ENCODE data around the gene NFKBIL1. TPM values are rescaled to one million over a fixed set of nuclear protein-coding genes. Genes with fewer than 3 reads are reported as not detected.

Gene NFKBIL1
- total and polyA plus RNA-seq, 2 experiments from 2014 or later: 25.0 to 28.9 TPM

- no peaks in the 10 kb centered on the region for H3K9me3 ChIP-seq (ENCODE audit: low read depth)
- no peaks in the 10 kb centered on the region for H3K36me3 ChIP-seq (replicated peaks; ENCODE audit: insufficient read depth, low read depth)
- no peaks in the 10 kb centered on the region for H3K27me3 ChIP-seq
- no peak overlapping the region for H3K27ac ChIP-seq
- H4K20me1 ChIP-seq (ENCODE audit: insufficient read depth, poor library complexity, severe bottlenecking): no peaks in the 10 kb centered on the region
- H3K4me1 ChIP-seq (ENCODE audit: insufficient read depth): peaks cover 2% of the 10 kb centered on the region
- no peak for DNase-seq (ENCODE audit: low spot score)
- no peak overlapping the region for H3K4me2 ChIP-seq
- TF ChIP-seq EZH2 (IDR thresholded peaks at IDR 0.05; ENCODE audit: borderline replicate concordance) (no peak), CTCF (IDR thresholded peaks at IDR 0.05; ENCODE audit: poor library complexity) (no peak), EZH2phosphoT487 (IDR thresholded peaks at IDR 0.05; ENCODE audit: low read depth, severe bottlenecking, unreplicated experiment) (no peak)
- no peak overlapping the region for H2AFZ ChIP-seq
- H3K4me3 ChIP-seq: no peak overlapping the region
- no peaks in the 10 kb centered on the region for H3K79me2 ChIP-seq
- 98% methylated on average over 3 of the region's 3 CpGs for WGBS (ENCODE audit: low lambda C conversion rate, missing lambda C conversion rate)
- H3K9me2 ChIP-seq (replicated peaks; ENCODE audit: insufficient read depth): no peaks in the 10 kb centered on the region
Measured at GRCh38 chr6:31579119-31579505, 31.7 kb downstream of the NFKBIL1 start.

- H2AFZ ChIP-seq: no peak overlapping the region
- peaks cover 2% of the 10 kb centered on the region for H3K4me1 ChIP-seq (ENCODE audit: insufficient read depth)
- no peaks in the 10 kb centered on the region for H3K9me3 ChIP-seq (ENCODE audit: low read depth)
- peak overlapping the region; percentile 95 for H3K4me2 ChIP-seq
- DNase-seq (ENCODE audit: low spot score): no peak
- H4K20me1 ChIP-seq (ENCODE audit: insufficient read depth, poor library complexity, severe bottlenecking): no peaks in the 10 kb centered on the region
- WGBS (ENCODE audit: low lambda C conversion rate, missing lambda C conversion rate): 91% methylated on average over 8 of the region's 8 CpGs
- no peak overlapping the region for H3K4me3 ChIP-seq
- H3K9me2 ChIP-seq (replicated peaks; ENCODE audit: insufficient read depth): no peaks in the 10 kb centered on the region
- H3K79me2 ChIP-seq: no peaks in the 10 kb centered on the region
- H3K36me3 ChIP-seq (replicated peaks; ENCODE audit: insufficient read depth, low read depth): no peaks in the 10 kb centered on the region
- H3K27ac ChIP-seq: no peak overlapping the region
- no peaks in the 10 kb centered on the region for H3K27me3 ChIP-seq
- TF ChIP-seq CTCF (IDR thresholded peaks at IDR 0.05; ENCODE audit: poor library complexity) (no peak), EZH2 (IDR thresholded peaks at IDR 0.05; ENCODE audit: borderline replicate concordance) (no peak), EZH2phosphoT487 (IDR thresholded peaks at IDR 0.05; ENCODE audit: low read depth, severe bottlenecking, unreplicated experiment) (no peak)
Measured at GRCh38 chr6:31579546-31580437, 32.4 kb downstream of the NFKBIL1 start.

GRCh38 chr6:31580438-31580740 is 33.0 kb downstream of the NFKBIL1 start:
- Histone ChIP-seq H3K79me2 (no peaks in the 10 kb centered on the region), H3K4me1 (ENCODE audit: insufficient read depth) (peaks cover 2% of the 10 kb centered on the region), H3K9me2 (replicated peaks; ENCODE audit: insufficient read depth) (no peaks in the 10 kb centered on the region), H3K4me2 (peak overlapping the region; percentile 95), H3K4me3 (peak overlapping the region; percentile 91), H4K20me1 (ENCODE audit: insufficient read depth, poor library complexity, severe bottlenecking) (no peaks in the 10 kb centered on the region), H2AFZ (peak overlapping the region; percentile 94), H3K27ac (peak overlapping the region; percentile 88), H3K36me3 (replicated peaks; ENCODE audit: insufficient read depth, low read depth) (no peaks in the 10 kb centered on the region), H3K9me3 (ENCODE audit: low read depth) (no peaks in the 10 kb centered on the region), H3K27me3 (no peaks in the 10 kb centered on the region)
- TF ChIP-seq EZH2phosphoT487 (IDR thresholded peaks at IDR 0.05; ENCODE audit: low read depth, severe bottlenecking, unreplicated experiment) (no peak), EZH2 (IDR thresholded peaks at IDR 0.05; ENCODE audit: borderline replicate concordance) (no peak), CTCF (IDR thresholded peaks at IDR 0.05; ENCODE audit: poor library complexity) (no peak)
- no peak for DNase-seq (ENCODE audit: low spot score)
- 50% methylated on average over 11 of the region's 11 CpGs for WGBS (ENCODE audit: low lambda C conversion rate, missing lambda C conversion rate)

Data from hepatocyte (in vitro differentiated cells).